Mesendoderm (in vitro differentiated cells): ENCODE results near the gene LGALSL.

Experiments
- DNase-seq: peaks from one replicate; pipeline ENCODE4 v3.0.0; 2013
- H2AK5ac ChIP-seq: 2 replicates; pipeline ENCODE4 v1.6.1; 2013; ENCODE audit warnings: low read length, inconsistent platforms
- H2BK120ac ChIP-seq: 2 replicates; pipeline ENCODE4 v1.6.1; 2013; ENCODE audit warnings: low read depth, mild to moderate bottlenecking, low read length, moderate library complexity, mixed read lengths
- H2BK15ac ChIP-seq: replicated peaks from 2 replicates; pipeline ENCODE4 v1.6.1; 2013; ENCODE audit warnings: low read depth, mild to moderate bottlenecking, moderate library complexity
- H2BK5ac ChIP-seq: 2 replicates; pipeline ENCODE4 v1.6.1; 2013; ENCODE audit warnings: low read length, inconsistent platforms
- H3K18ac ChIP-seq: 2 replicates; pipeline ENCODE4 v1.6.1; 2013; ENCODE audit warnings: mild to moderate bottlenecking, low read length, mixed read lengths
- H3K23ac ChIP-seq: one replicate; pipeline ENCODE4 v1.6.1; 2013; ENCODE audit warnings: low read length
- H3K27ac ChIP-seq: 2 replicates; pipeline ENCODE4 v1.5.1; 2013; ENCODE audit warnings: low read depth, mild to moderate bottlenecking, inconsistent platforms, low read length, moderate library complexity
- H3K27me3 ChIP-seq: 2 replicates; pipeline ENCODE4 v1.6.1; 2013; ENCODE audit warnings: low read length, control low read depth, mild to moderate bottlenecking, inconsistent platforms; ENCODE audit not compliant: insufficient read depth, poor library complexity
- H3K36me3 ChIP-seq: 2 replicates; pipeline ENCODE4 v1.6.1; 2013; ENCODE audit warnings: low read length, inconsistent platforms; ENCODE audit not compliant: control insufficient read depth, insufficient read depth
- H3K4ac ChIP-seq: one replicate; pipeline ENCODE4 v1.6.1; 2013; ENCODE audit warnings: low read depth, mild to moderate bottlenecking, low read length, moderate library complexity
- H3K4me1 ChIP-seq: 2 replicates; pipeline ENCODE4 v1.6.1; 2013; ENCODE audit warnings: low read depth, low read length, inconsistent platforms; ENCODE audit not compliant: control insufficient read depth
- H3K4me2 ChIP-seq: 2 replicates; pipeline ENCODE4 v1.6.1; 2013; ENCODE audit warnings: low read length
- H3K4me3 ChIP-seq: 2 replicates; pipeline ENCODE4 v1.5.1; 2013; ENCODE audit warnings: mild to moderate bottlenecking, low read length
- H3K56ac ChIP-seq: one replicate; pipeline ENCODE4 v1.6.1; 2013; ENCODE audit warnings: low read length
- H3K79me1 ChIP-seq: 2 replicates; pipeline ENCODE4 v1.6.1; 2013; ENCODE audit warnings: low read length, inconsistent platforms
- H3K79me2 ChIP-seq: 2 replicates; pipeline ENCODE4 v1.6.1; 2013; ENCODE audit warnings: mild to moderate bottlenecking, low read length; ENCODE audit not compliant: control insufficient read depth, insufficient read depth
- H3K9ac ChIP-seq: 2 replicates; pipeline ENCODE4 v1.6.1; 2013; ENCODE audit warnings: low read length, inconsistent platforms
- H4K5ac ChIP-seq: one replicate; pipeline ENCODE4 v1.6.1; 2013; ENCODE audit warnings: low read length
- H4K8ac ChIP-seq: one replicate; pipeline ENCODE4 v1.6.1; 2013; ENCODE audit warnings: low read depth, mild to moderate bottlenecking, control low read depth, low read length, moderate library complexity
- WGBS: extraction: QIAGEN DNeasy Blood & Tissue Kit; methylation state at CpG from one replicate; pipeline ENCODE4 v1.1.7; 2013; ENCODE audit warnings: low lambda C conversion rate, missing lambda C conversion rate; ENCODE audit not compliant: insufficient coverage; ENCODE audit errors: extremely low coverage; 5-methylcytosine and 5-hydroxymethylcytosine counted together

LGALSL gene

DNA sequence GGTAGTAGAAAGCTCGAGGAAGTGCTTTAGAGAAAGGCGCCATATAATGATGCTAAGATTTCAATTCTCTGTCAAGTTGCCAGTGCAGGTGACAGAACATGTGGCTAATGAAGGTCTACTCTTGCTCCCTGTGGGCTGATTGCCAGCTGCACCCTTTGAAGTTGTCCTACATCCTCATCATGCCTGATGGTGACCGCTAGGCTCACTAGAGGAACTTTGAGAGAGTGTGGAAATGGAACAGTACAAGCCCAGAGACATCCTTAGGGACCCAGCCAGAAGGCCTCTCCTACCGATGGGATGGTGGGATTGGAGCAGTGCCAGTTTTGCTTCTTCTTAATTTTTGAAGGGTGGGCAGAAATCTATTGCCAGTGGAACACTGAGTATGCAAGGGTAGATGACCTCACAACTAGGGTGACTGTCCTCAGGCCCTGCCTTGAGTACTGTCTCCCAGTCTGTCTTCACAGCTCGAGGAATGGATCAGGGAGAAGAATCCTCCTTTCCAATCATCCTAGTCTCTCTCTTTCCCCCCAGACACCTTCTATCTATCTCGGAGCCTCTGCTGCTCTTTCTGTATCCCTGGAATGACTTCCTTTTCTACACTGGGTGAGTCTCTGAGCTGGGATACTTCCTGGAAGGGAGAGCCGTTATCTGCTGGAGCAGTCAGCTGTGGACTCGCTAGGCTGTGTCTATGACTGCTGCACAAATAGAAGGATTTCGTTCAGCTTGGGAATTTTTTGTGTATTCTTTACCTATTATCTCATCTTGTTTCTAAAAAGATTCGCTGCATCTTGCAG lies 33.5 kb downstream of the LGALSL start:
- peaks cover 8% of the 10 kb centered on the region for H3K4me1 ChIP-seq
- no peak overlapping the region for H3K56ac ChIP-seq
- H3K27ac ChIP-seq, result no peak overlapping the region
- H2BK120ac ChIP-seq, result no peak overlapping the region
- H2BK15ac ChIP-seq, result no peak overlapping the region
- H2AK5ac ChIP-seq, result no peak overlapping the region
- H2BK5ac ChIP-seq, result no peak overlapping the region
- no peaks in the 10 kb centered on the region for H3K36me3 ChIP-seq
- no peak overlapping the region for H3K4me3 ChIP-seq
- H3K27me3 ChIP-seq, result no peaks in the 10 kb centered on the region
- no peak overlapping the region for H3K4ac ChIP-seq
- no peaks in the 10 kb centered on the region for H3K79me2 ChIP-seq
- no CpG with 5 or more reads among the region's 10 CpGs for WGBS
- no peak overlapping the region for H3K23ac ChIP-seq
- no peak overlapping the region for H4K5ac ChIP-seq
- no peaks in the 10 kb centered on the region for H3K79me1 ChIP-seq
- no peak overlapping the region for H3K9ac ChIP-seq
- H4K8ac ChIP-seq, result no peak overlapping the region
- DNase-seq, result no peak
- no peak overlapping the region for H3K18ac ChIP-seq
- no peak overlapping the region for H3K4me2 ChIP-seq

DNA sequence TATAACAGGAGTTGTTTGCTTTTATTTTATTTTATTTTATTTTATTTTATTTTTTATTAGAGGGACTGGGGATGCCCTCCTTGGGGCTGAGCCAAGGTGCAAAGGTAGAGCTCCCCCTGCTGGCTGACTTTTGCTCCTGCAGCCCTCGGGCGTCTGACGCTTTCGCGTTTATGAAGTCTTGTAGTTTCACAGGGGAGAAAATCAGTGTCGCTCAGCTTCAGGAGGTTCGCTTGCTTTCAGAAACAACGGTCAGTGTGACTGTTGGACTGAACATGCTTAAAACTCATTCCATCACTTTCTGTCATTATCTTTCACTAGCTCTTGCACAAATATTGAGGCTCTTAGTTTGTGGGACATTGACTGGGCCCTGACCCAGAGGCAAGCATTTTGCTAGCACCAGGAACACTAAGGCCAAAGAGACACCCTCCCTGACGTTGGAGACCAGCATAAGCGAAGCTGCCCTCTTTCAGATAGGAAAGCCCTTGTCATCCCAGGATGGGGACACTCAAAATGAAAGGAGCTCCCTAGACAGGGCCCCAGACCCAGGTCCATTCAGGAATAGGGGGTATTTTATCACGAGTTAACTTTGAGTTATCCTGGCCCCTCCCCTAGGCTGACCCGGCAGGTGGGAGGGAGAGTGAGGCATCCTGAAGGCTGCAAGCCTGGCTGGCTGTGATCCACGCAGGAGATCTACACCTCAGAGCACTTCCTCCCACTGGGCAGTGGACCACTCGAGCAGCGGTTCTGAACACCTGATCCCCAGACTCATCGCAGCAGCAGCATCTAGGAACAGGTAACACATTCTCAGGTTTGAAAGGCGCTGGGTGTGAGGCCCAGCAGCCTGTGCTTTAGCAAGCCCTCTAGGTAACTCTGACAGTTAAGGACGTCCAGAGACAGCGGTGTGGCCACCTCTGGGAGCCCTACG lies 34.4 kb downstream of the LGALSL start:
- peak overlapping the region; percentile 56 for H3K56ac ChIP-seq
- H3K4me3 ChIP-seq, result no peak overlapping the region
- H2BK5ac ChIP-seq, result no peak overlapping the region
- H3K4me2 ChIP-seq, result no peak overlapping the region
- DNase-seq, result peak; percentile 72
- H4K8ac ChIP-seq, result no peak overlapping the region
- no peak overlapping the region for H4K5ac ChIP-seq
- H3K4ac ChIP-seq, result no peak overlapping the region
- WGBS, result no CpG with 5 or more reads among the region's 20 CpGs
- H3K23ac ChIP-seq, result peak overlapping the region; percentile 32
- H3K79me1 ChIP-seq, result no peaks in the 10 kb centered on the region
- no peak overlapping the region for H3K18ac ChIP-seq
- no peaks in the 10 kb centered on the region for H3K79me2 ChIP-seq
- H2AK5ac ChIP-seq, result no peak overlapping the region
- no peak overlapping the region for H2BK120ac ChIP-seq
- H3K36me3 ChIP-seq, result no peaks in the 10 kb centered on the region
- H3K4me1 ChIP-seq, result peaks cover 4% of the 10 kb centered on the region
- peak overlapping the region; percentile 14 for H3K9ac ChIP-seq
- no peaks in the 10 kb centered on the region for H3K27me3 ChIP-seq
- no peak overlapping the region for H3K27ac ChIP-seq
- H2BK15ac ChIP-seq, result no peak overlapping the region

DNA sequence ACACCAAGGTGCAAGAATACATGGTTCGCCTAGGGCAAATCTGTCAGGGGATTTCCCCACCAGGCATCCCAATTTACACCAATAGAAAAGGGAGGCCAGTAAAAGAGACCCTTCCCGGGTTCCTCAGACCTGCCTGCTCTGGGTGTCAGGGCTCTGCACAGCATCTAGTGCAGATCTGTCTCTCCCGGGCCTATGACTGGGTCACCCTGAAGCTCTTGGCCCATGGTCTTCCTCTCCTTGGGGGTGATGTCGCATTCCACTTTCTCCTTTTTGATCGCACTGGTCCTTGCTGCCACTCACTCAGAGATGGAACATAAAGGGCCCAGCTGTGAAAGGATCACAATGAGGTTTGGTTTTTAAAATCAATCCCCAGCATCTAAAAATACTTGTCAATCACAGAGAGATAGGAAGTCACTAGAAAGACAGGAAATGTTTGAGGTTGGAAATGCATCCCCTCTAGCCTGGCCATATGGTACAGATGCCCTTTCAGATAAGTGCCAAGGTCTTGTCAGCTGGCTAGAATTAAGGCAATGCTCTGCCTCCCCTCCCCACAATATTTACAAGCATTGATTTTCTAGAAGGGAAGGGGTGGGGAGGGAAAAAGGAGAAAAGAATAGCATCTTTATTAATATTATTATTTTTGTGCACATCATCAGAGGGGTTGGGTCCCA lies 35.3 kb downstream of the LGALSL start:
- Histone ChIP-seq H3K79me1 (no peaks in the 10 kb centered on the region), H3K4me3 (no peak overlapping the region), H2BK5ac (no peak overlapping the region), H3K36me3 (no peaks in the 10 kb centered on the region), H3K27me3 (no peaks in the 10 kb centered on the region), H3K4ac (no peak overlapping the region), H4K8ac (no peak overlapping the region), H2AK5ac (no peak overlapping the region), H3K4me1 (peaks cover 4% of the 10 kb centered on the region), H3K23ac (no peak overlapping the region), H3K18ac (no peak overlapping the region), H2BK120ac (no peak overlapping the region), H3K9ac (no peak overlapping the region), H3K4me2 (no peak overlapping the region), H3K56ac (no peak overlapping the region), H2BK15ac (no peak overlapping the region), H3K79me2 (no peaks in the 10 kb centered on the region), H3K27ac (no peak overlapping the region), H4K5ac (no peak overlapping the region)
- DNase-seq, result no peak
- WGBS, result no CpG with 5 or more reads among the region's 5 CpGs

DNA sequence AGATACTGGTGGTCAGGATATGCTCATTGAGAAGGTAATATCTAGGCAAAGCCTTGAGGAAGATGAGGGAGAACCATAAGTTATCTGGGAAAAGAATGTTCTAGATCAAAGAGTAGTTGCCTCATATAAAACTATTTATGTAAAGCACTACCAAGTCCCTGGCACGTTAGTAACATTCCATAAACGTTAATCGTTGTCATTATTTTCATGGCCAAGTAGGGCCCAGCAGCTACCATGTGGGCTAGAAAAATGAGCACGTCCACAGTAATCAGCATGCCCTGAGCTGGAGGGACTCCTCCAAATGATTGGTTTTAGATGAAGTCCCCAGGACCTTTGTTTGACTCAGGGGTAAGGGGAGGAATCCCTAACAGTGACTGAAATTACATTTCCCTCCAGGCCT lies 37.5 kb downstream of the LGALSL start:
- no peak overlapping the region for H3K56ac ChIP-seq
- H3K36me3 ChIP-seq, result no peaks in the 10 kb centered on the region
- no peak overlapping the region for H2BK120ac ChIP-seq
- H3K4me2 ChIP-seq, result no peak overlapping the region
- no CpG with 5 or more reads among the region's 4 CpGs for WGBS
- H3K4ac ChIP-seq, result no peak overlapping the region
- H3K27me3 ChIP-seq, result no peaks in the 10 kb centered on the region
- no peak overlapping the region for H3K4me3 ChIP-seq
- peaks cover 4% of the 10 kb centered on the region for H3K4me1 ChIP-seq
- H3K79me1 ChIP-seq, result no peaks in the 10 kb centered on the region
- no peak overlapping the region for H3K18ac ChIP-seq
- H3K79me2 ChIP-seq, result no peaks in the 10 kb centered on the region
- H2AK5ac ChIP-seq, result no peak overlapping the region
- no peak overlapping the region for H2BK15ac ChIP-seq
- no peak overlapping the region for H2BK5ac ChIP-seq
- no peak overlapping the region for H4K5ac ChIP-seq
- no peak overlapping the region for H3K9ac ChIP-seq
- no peak for DNase-seq
- no peak overlapping the region for H4K8ac ChIP-seq
- no peak overlapping the region for H3K23ac ChIP-seq
- H3K27ac ChIP-seq, result no peak overlapping the region

DNA sequence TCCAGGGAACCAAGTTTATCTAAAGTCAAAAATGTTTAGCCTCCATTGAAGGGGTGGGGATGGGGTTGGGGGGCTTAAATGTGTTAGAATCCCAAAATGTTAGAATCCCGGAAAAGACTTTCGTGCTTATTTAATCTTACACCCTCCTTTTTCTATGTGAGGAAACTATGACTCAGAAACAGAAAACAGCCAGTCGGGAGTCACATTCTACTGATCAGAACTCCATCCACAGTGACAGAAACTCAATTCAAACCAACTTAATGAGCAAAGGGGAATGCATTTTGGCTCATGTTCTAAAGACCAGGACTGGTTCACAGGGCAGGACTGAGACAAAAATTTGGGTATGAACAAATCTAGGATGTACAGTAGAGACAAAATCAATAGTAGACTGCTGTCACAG lies 38.3 kb downstream of the LGALSL start:
- H3K18ac ChIP-seq, result no peak overlapping the region
- no peaks in the 10 kb centered on the region for H3K79me2 ChIP-seq
- no peak for DNase-seq
- no peak overlapping the region for H3K23ac ChIP-seq
- H3K56ac ChIP-seq, result no peak overlapping the region
- WGBS, result no CpG with 5 or more reads among the region's 3 CpGs
- H4K5ac ChIP-seq, result no peak overlapping the region
- H3K79me1 ChIP-seq, result no peaks in the 10 kb centered on the region
- H3K4me3 ChIP-seq, result no peak overlapping the region
- no peak overlapping the region for H4K8ac ChIP-seq
- no peak overlapping the region for H2BK5ac ChIP-seq
- H3K36me3 ChIP-seq, result no peaks in the 10 kb centered on the region
- H3K9ac ChIP-seq, result no peak overlapping the region
- no peak overlapping the region for H2BK15ac ChIP-seq
- no peak overlapping the region for H2AK5ac ChIP-seq
- peaks cover 4% of the 10 kb centered on the region for H3K4me1 ChIP-seq
- H3K4me2 ChIP-seq, result no peak overlapping the region
- no peak overlapping the region for H3K27ac ChIP-seq
- H2BK120ac ChIP-seq, result no peak overlapping the region
- H3K27me3 ChIP-seq, result no peaks in the 10 kb centered on the region
- no peak overlapping the region for H3K4ac ChIP-seq
